Inferior parietal cortex (tissue), 1 donor: ENCODE measurements around the gene RUFY1.
A peak's percentile ranks its signal among the peaks of the same experiment; 100 is the strongest.
"Not testable (repeated sequence)": the region's sequence is repeated elsewhere in the genome, so short reads cannot be mapped to it uniquely, and the experiment has no call there.

ENCODE experiments used
- DNase-seq: peaks from one replicate; pipeline ENCODE4 v3.0.0-alpha.2; 2016; ENCODE audit errors: extremely low spot score

RUFY1 gene

GRCh38 chr5:179550511-179551342 lies at the start of gene RUFY1:
TSS of gene RUFY1 (plus strand) at chr5:179550554. CDS start at chr5:179550570, 16 bp downstream.
- DNase-seq = peak; percentile 67

- not testable (repeated sequence) for DNase-seq
Measured at GRCh38 chr5:179501997-179502396, 48.4 kb upstream of the RUFY1 start.

GRCh38 chr5:179502420-179502819 lies 47.9 kb upstream of the RUFY1 start:
- DNase-seq = not testable (repeated sequence)

GRCh38 chr5:179504191-179504590 lies 46.2 kb upstream of the RUFY1 start:
- no peak for DNase-seq

GRCh38 chr5:179504600-179505396 lies 45.6 kb upstream of the RUFY1 start:
- no peak for DNase-seq

- no peak for DNase-seq
Measured at GRCh38 chr5:179505636-179506261, 44.6 kb upstream of the RUFY1 start.

GRCh38 chr5:179509239-179509638 lies 41.1 kb upstream of the RUFY1 start:
- DNase-seq = no peak

- DNase-seq = no peak
Measured at GRCh38 chr5:179509845-179510244, 40.5 kb upstream of the RUFY1 start.

GRCh38 chr5:179512452-179513000 lies 37.8 kb upstream of the RUFY1 start:
- DNase-seq = no peak

GRCh38 chr5:179515501-179515900 lies 34.9 kb upstream of the RUFY1 start:
- DNase-seq = not testable (repeated sequence)

GRCh38 chr5:179516221-179516620 lies 34.1 kb upstream of the RUFY1 start:
- DNase-seq = no peak

- not testable (repeated sequence) for DNase-seq
Measured at GRCh38 chr5:179517746-179518145, 32.6 kb upstream of the RUFY1 start.

- not testable (repeated sequence) for DNase-seq
Measured at GRCh38 chr5:179518369-179518768, 32.0 kb upstream of the RUFY1 start.

GRCh38 chr5:179519416-179520070 lies 30.8 kb upstream of the RUFY1 start:
- not testable (repeated sequence) for DNase-seq

- not testable (repeated sequence) for DNase-seq
Measured at GRCh38 chr5:179522107-179522506, 28.2 kb upstream of the RUFY1 start.

- DNase-seq = no peak
Measured at GRCh38 chr5:179526978-179527377, 23.4 kb upstream of the RUFY1 start.

- DNase-seq = no peak
Measured at GRCh38 chr5:179530069-179530998, 20.0 kb upstream of the RUFY1 start.

GRCh38 chr5:179533024-179533423 lies 17.3 kb upstream of the RUFY1 start:
- no peak for DNase-seq

GRCh38 chr5:179533907-179534306 lies 16.4 kb upstream of the RUFY1 start:
- no peak for DNase-seq

- DNase-seq = no peak
Measured at GRCh38 chr5:179534431-179534830, 15.9 kb upstream of the RUFY1 start.
